NCI-H187 (cell line): Measurements from ENCODE around the gene BAAT.
"Not testable (repeated sequence)": the region's sequence is repeated elsewhere in the genome, so short reads cannot be mapped to it uniquely, and the experiment has no call there.

Source experiments
- DNase-seq, 2 experiments: peaks; one replicate each; lab custom pipeline; 2025; lab: John Stamatoyannopoulos, UW

The BAAT gene

DNA sequence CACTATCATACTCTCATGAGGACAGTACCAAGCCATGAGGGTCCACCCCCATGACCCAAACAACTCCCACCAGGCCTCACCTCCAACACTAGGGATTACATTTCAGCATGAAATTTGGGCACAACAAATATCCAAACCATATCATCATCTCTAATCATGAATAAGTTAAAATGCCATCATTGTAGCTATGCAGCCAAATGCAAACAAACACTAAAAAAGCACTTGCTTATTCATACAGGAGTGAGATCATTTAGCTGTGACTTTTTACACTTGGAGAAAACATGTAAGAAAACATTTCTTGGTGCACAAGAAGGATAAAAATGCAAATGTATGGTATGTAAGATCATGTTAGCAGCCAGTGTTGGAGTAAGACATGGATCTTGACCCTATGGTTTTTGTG, 24.2 kb downstream of the BAAT start:
- DNase-seq: no peak

DNA sequence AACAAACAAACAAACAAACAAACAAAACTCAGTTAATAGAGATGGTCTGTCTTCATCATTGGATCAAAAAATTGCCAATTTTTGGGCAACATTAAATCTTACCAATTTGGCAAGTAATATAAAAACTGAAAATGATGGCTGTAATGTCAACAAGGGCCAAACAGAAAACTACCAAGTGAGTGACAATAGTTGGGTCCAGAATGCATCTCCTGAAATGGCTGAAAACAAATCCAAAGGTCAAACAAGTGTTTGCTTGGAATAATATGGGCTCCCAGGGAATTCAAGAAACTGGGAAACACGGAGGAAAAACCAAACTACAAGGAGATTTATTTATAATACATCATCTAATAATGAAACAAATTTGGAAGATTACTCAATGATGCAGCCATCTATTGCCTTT, 25.1 kb downstream of the BAAT start:
- DNase-seq: no peak

DNA sequence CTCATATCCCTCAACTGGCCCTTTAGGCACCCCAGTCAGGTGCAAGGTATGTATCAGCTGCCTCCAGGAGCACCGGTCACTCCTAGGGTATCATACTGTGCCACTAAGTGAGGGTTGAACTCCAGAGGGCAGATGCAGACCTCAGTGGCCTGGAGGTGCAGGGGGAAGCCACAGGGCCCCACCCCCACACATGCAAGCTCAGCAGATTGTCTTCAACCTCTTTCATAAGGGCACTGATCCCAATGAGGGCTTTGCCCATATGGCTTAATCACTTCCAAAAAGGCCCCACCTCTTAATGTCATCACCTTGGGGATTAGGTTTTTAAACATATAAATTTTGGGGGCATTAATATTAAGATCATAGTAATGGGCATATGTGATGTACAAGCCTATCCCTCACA, 28.2 kb downstream of the BAAT start:
- no peak for DNase-seq

DNA sequence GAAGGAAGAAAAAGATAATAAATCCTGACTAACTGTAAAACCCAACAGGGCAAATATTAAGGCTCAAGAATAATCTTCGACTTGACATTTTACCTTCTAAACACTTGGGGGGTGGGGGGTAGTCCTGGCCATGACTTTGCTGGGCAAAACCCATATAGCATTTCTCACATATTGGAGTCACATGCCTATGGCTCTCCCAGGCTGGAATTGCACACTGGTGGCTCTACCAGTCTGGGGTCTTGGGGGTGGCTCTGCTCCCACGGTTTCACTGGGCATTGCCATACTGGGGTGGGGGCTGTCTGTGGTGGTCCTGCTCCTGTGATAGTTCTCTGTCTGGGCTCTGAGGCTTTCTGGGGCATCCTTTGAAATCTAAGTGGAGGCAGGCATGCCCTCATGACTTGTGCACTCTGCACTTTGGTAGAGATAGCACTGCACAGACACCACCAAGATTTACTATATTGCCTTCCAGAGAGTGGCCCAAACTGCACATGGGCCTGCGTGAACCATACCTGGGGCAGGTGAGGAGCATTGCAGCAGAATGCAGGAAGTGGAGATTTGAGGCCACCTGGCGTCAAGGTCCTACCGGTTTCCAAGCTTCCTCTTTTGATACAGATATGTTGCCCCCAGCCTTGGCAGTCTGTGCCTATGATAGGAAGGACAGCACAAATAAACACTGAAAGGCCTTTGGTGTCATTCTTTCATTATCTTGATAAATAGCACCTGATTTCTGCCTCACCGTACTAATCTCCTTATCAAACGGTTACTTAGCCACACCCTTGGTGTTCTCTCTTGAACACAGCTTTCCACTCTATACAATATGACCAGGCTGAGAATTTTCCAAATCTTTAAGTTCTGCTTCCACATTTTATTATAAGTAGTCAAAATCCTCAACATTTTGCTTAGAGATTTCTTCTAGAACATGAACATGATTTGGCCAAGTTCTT, 29.8 kb downstream of the BAAT start:
- DNase-seq: no peak

DNA sequence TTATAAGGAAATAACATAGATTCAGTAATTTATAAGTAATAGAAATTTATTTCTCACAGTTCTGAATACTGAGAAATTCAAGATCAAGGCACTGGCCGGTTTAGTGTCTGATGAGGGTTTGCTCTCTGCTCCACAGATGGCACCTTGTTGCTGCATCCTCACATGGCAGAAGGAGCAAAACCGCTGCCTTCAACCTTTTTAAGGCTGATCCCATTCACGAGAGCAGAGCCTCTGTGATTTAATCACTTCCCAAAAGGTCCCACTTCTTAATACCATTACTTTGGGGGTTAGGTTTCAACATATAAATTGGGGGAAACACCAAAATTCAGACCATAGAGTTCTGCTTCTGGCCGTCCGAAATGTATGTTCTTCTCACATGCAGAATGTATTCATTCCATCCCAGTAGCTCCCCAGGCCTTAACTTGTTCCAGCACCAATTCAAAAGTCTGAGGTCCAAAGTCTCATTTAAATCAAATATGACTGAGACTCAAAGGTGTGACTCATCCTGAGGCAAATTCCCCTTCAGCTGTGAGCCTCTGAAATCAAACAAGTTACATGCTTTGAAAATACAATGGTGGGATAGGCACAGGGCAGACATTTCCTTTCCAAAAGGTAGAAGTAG, 30.6 kb downstream of the BAAT start:
- no peak for DNase-seq

DNA sequence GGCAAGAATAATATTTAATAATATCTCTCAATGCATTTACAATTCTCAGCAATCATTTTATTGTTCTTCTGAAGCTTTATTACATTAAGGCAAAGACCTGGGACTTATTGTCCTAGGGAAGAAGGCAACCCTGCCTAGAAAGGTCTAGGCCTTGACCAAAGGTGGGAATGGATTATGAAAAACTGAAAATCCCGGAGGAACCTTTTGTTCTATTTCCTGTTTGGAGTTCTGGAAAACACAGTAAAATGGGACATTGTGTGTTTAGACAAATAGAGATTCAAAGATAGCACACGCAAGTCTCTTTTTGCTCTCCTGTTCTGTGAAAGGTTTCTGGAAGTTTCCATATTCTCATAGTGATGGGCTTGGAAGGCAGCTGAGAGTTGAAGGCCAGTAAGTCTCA, 31.1 kb downstream of the BAAT start:
- no peak for DNase-seq

DNA sequence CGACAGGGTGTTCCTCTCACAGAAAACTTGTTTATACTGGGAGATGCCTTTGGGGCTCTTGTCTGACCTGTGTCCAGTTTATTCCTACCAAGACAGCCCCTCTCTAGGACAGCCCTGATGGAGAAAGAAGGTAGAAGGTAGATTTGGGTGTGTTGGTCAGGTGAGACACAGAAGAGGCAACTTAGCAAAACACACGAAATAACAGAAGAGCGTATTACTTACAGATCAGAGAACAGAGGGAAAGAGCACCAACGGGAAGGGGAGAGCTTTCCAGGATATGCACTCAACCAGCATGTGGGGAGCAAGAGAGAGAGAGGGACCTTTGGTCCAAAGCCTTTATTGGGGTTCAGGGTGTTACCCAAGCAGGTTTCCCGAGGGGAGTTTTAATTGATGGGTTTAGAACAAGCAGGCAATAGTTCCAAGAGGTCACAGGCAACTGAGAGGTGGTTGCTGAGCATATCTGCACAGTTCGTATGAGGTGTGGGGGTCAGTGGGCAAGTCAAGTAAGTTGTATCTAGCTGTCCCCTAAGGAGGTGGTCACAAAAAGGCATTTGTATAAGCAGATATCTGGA, 31.8 kb downstream of the BAAT start:
- no peak for DNase-seq

DNA sequence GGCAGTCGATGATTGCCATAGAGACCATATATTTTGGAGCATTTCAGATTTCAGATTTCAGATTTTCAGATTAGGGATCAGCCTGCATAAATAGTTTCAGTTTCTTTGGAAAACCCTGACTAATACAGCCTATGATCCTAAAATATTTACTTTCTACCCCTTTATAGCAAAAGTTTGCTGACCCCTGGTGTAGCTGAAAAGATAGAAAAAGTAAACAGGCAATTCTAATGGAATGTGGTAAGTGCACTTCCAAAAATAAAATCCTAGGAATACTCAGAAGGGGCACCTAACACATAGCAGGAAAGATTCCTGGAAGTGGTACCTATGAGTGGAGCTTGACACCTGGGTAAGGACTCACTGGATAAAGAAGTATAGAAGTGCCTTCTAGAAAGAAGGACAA, 34.5 kb downstream of the BAAT start:
- no peak for DNase-seq

DNA sequence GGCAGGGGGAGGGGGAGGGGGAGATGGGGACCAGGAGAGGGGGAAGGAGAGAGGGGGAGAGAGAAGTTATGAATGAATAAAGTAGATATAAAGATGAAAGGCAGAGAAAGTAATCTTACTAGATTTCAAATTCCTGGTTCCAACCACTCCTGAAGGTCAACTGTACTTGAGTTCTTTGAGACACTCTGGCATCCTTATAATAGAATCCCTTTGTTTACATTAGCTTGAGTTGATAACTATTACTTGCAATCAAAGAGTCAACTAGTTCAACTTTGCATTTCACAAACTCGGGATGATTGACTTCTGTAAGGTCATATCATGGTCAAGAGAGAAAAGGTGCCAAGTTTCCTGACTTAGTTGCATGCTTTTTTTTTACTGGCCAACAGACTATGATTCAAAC, 42.2 kb downstream of the BAAT start:
- DNase-seq: no peak

DNA sequence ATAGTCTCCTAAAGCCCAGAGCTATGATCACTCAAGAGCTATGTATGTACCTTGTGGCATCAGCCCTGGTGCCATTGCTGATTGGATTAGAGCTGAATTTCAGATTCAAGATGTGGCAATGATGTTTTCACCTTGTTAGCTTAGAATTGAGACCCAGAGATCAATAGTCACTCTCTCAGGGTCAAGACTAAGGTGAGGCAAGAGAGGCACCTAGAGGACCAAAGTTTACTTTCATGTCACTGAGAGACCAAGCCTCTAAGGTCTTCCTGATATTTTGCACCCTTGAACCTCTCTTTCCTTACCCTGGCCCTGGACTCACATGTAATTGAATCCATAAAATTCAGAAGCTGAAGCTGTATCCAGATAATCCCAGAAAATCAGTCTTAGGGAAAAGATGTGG, 42.8 kb downstream of the BAAT start:
- no peak for DNase-seq

DNA sequence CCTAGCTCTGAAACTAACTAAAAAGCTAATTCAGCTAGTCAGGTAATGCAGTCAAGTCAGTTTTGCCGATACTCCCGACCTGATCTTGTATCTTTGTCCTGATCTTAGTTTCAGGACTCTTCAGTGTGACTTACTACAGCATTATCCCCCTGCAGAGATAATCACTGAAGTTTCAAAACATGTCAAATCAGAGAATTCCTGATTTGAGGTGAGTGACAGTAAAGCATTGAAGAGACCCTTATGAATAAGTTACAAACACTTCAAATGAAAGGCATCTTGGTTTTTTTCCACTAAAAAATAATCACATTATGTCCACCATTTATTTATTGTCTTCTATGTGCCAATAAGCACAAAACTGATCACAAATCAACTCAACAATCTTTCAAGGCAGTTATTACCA, 47.6 kb downstream of the BAAT start:
- no peak for DNase-seq

DNA sequence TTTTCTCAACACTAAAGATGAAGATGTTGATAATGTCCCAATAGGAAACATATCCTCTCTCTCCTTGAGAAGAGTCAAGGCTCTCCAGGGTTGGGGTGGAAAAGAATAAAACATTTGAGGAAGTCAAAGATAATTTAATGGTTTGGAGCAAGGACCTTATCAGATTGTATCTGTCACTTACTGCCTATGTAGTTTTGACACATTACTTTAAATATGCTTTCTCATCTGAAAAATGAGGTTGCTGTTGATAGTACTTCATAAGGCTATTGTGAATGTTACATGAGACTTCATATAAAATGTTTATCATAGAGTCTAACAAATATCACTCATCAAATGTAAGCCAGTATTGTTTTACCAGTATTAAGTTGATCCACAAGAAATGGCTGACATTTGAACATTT, 48.7 kb downstream of the BAAT start:
- no peak for DNase-seq

DNA sequence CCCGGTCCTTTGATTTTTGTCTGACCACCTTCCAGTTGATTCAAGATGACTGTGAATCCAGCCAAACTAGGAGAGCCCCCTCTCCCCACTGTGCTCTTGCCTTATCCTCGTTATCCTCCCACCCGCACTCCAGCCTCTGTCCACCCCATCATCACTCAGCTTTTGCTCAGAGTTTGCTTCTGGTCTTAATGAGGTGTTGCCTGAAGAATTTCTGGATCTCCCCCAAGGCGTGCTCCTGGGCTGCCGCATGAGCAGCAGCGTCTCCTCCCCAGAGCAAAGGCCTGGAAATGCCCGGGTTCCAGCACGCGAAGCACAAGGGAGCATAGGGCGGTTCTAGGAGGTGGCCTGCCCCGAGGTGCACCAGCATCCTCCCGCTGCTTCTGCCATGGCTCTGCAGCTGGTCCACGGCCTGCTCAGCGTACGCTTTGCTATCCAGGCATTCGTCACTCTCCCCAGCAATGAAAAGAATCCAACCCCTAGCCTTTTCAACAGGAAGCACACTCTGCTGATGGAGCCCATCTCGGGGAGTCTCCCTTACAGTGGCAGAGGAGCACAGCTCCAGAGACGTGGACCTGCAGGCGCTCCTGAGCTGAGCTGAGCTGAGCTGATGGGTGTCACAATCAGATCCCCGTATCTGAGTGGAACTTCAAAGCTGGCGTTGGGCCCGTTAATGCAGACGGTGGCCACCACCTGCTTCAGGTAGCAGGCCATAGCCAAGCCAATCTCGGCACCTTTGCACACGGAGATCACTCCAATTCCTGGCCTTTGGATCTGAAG, 50.7 kb downstream of the BAAT start:
- DNase-seq: no peak

DNA sequence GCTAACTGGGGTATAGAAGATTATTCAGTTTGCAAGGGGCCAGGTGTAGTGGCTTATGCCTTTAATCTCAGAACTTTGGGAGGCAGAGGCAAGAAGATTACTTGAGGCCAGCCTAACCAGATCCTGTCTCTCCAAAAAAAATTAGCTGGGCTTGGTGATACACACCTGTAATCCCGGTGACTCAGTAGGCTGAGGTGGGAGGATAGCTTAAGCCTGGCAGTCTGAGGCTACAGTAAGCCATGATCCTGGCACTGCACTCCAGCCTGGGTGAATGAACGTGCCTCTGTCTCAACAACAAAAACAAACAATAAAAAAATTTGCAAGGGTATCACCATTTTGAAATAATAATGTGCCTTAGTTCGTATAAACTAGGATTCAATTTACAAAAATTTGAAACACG, 51.3 kb downstream of the BAAT start:
- no peak for DNase-seq

DNA sequence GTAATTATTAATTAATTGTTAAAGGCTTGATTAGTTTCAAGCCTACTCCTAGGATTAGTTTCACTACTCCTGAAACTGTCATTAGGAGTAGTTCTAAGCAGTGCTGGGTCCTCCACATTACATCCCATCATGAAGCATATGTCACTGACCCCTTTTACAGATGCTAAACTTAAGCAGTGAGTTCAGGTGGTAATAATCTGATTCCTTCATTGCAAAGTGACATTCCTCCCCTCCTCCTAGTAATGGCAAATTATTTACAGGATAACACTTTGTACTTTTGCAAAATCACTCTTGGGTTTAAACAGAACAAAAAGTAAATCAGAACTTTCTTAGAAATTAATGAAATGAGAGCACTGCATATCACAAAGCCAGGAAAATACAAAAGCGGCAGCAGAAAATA, 52.4 kb downstream of the BAAT start:
- no peak for DNase-seq

DNA sequence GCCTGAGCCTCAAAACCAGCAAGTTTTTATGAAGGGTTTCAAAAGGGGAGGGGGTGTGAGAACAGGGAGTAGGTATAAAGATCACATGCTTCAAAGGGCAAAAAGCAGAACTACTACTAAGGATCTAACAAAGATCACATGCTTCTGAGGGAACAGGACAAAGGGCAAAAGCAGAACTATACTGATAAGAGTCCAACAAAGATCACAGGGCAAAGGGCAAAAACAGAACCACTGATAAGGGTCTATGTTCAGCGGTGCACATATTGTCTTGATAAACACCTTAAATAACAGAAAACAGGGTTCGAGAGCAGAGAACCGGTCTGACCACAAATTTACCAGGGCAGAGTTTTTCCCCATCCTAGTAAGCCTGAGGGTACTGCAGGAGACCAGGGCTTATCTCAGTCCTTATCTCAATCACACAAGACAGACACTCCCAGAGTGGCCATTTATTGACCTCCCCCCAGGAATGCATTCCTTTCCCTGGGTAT, 57.3 kb downstream of the BAAT start:
- DNase-seq: not testable (repeated sequence)

DNA sequence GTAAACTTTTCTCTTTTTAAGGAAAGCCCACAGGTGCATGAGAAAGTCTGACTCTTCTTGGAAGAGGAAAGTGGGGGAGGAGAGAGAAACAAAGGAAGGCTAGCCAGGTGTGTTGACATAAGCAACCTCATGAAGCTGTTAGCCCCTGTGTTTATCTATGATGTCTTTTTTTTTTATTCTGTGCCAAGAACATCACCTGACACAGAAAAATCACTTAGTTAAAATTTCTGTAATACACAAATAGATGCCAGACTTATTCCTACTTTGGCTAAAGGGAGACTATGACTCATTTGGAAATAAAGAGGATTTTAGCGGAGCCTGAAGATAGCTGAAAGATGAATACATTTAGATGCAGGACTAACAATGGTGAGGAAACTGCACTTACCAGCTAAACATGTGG, 58.3 kb downstream of the BAAT start:
- DNase-seq: no peak

DNA sequence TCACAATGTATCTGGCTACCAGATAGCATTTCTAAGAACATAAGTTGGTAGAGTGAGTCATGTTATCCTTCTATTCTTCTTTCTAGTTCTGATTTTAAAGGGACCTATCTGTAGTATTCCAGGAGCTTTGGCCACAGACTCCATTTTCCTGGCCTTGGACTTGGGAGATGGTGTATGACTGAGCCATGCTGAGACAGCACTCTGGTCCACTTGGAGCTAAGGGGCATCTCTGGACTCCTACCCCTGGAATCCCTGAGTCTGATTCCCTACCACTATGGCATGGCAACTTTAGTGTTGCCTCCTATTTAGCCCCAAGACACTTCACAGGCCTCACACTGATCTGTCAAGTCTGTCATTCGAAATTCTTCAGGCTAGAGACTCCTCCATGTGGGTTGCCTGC, 58.8 kb downstream of the BAAT start:
- DNase-seq: no peak

DNA sequence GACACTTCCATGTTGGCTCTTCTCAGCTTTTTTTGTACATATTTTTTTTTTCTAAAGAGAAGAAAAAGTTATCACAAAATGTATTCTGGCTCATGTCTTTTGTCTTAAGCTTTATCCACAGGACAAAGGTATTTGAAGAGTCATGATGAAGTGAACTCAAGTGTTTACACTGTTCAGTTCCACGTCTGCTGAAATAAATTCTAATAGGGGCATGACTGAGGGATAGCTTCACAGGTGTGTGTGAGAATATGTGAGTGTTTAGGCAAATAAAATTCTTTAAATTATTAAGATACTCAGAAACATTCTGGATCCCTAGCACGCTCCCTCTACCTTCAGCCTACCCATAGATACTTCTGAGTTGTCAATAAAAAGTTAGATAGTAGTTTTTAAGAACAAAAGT, 59.8 kb downstream of the BAAT start:
- DNase-seq: no peak

DNA sequence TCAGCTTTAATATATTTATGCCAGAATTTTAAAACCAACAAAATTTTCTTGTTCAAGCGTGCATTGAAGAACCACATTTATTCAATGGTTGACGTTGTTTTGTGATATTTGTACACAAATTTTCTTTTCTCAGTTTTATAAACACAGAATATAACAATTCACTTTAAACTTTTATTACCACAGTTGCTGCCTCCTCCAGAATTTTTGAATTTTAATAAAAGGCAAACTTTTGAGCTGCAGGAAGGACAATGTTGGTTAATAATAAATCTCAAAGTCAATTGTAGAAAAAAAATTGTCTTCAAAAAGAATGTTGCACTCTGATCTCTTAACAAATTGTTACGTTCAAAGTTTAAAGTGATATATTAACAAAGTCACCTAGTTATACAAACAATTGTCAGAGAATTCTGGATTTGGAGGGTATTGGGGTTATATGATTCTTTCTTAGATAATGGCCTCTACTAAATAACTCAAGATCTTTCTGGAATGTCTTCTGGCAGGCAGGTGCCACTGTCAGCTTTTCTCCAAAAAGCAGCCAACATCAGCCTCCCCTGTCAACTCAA, 60.5 kb downstream of the BAAT start:
- no peak for DNase-seq

DNA sequence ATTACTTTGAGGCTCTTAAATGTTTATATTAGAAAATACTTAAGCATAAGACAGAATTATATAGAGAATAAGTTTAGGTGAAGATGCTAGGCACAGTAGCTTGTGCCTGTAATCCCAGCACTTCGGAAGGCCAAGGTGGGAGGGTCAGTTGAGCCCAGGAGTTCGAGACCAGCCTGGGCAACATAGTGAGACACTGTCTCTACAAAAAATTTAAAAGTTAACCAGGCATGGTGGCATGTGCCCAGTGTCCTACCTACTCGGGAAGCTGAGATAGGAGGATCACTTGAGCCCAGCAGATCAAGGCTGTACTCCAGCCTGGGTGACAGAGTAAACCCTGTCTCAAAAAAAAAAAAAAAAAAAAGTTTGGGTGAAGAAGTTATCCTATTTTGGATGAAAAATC, 61.7 kb downstream of the BAAT start:
- DNase-seq: no peak

DNA sequence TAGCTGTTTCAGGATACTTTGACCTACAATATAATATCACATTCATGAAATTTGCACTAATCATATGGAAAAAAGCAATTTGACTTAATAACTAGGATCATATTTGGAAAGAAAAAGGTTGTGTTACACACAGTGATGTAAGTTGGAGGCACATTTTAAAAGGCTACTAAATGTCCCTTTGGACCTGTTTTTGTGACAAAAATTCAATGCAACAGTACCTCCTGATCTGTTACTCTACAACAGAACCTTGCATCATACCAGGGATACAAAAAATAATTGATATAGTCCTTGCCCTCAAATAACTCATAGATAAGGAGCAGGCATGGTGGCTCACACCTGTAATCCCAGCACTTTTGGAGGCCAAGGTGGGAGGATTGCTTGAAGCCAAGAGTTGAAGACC, 67.1 kb downstream of the BAAT start:
- DNase-seq: no peak
